Endothelial cell of umbilical vein (primary cell): ENCODE data around the gene PDYN.

Source experiments
- EZH2 ChIP-seq: IDR thresholded peaks from 2 replicates; pipeline ENCODE4 v1.6.1; 2012; ENCODE audit warnings: borderline replicate concordance, low read depth, mild to moderate bottlenecking, moderate library complexity, low read length, inconsistent platforms; ENCODE audit not compliant: severe bottlenecking
- FOS ChIP-seq: IDR thresholded peaks from 2 replicates; pipeline ENCODE4 v1.6.1; 2011; ENCODE audit warnings: mild to moderate bottlenecking, low read length, moderate library complexity, borderline replicate concordance; ENCODE audit not compliant: insufficient read depth
- JUN ChIP-seq: IDR thresholded peaks from 2 replicates; pipeline ENCODE4 v1.6.1; 2011; ENCODE audit warnings: borderline replicate concordance, low read depth; ENCODE audit not compliant: insufficient read length, insufficient read depth
- MYC ChIP-seq: IDR thresholded peaks from one replicate; pipeline ENCODE4 v1.6.1; 2011; ENCODE audit warnings: mild to moderate bottlenecking, low read depth, low read length
- TF ChIP-seq, protein P1 (sequence below), 2 donors: IDR thresholded peaks; 1 replicate in 1 of 2; 2 replicates in 1 of 2; pipeline ENCODE4 v1.5.1; 2011; ENCODE audit warnings: low read length in 2 of 2, mild to moderate bottlenecking in 2 of 2, moderate library complexity in 2 of 2, control low read depth in 1 of 2, inconsistent platforms in 1 of 2, low read depth in 1 of 2; ENCODE audit not compliant: insufficient read depth in 1 of 2; ENCODE audit errors: extremely low read depth in 1 of 2

DNA sequence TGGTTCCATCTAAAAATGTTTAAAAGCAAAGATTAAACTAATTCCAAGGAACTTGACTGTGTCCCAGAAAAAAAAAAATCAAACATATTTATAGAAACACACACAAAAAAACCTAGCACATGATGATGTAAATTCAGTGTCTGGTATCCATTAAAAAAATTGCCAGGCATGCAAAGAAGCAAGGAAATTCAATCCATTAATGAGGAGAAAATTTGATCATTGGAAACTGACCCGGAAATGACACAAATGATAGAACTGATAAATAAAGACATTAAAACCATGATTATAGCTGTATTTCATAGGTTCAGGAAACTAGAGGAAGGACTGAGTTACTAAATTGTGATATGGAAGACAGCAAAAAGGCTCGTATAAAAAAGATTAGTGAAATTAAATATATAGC, 34.7 kb downstream of the PDYN start:
- TF ChIP-seq EZH2, result no peak
- TF ChIP-seq, protein P1, sequence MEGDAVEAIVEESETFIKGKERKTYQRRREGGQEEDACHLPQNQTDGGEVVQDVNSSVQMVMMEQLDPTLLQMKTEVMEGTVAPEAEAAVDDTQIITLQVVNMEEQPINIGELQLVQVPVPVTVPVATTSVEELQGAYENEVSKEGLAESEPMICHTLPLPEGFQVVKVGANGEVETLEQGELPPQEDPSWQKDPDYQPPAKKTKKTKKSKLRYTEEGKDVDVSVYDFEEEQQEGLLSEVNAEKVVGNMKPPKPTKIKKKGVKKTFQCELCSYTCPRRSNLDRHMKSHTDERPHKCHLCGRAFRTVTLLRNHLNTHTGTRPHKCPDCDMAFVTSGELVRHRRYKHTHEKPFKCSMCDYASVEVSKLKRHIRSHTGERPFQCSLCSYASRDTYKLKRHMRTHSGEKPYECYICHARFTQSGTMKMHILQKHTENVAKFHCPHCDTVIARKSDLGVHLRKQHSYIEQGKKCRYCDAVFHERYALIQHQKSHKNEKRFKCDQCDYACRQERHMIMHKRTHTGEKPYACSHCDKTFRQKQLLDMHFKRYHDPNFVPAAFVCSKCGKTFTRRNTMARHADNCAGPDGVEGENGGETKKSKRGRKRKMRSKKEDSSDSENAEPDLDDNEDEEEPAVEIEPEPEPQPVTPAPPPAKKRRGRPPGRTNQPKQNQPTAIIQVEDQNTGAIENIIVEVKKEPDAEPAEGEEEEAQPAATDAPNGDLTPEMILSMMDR (IDR thresholded peaks at IDR 0.05; ENCODE audit: extremely low read depth in 1 of 2, insufficient read depth in 1 of 2, low read depth in 1 of 2, low read length in 2 of 2), result no peak
- TF ChIP-seq FOS, result no peak
- no peak for TF ChIP-seq MYC
- TF ChIP-seq JUN, result no peak
